GM15510 (cell line): ENCODE results near the gene KLRF1.

Experiments used
- POLR2A ChIP-seq: IDR thresholded peaks from 3 replicates; pipeline ENCODE4 v1.6.1; 2011; ENCODE audit warnings: borderline replicate concordance; ENCODE audit not compliant: insufficient read length; ENCODE audit errors: extremely low read depth

KLRF1 gene

DNA sequence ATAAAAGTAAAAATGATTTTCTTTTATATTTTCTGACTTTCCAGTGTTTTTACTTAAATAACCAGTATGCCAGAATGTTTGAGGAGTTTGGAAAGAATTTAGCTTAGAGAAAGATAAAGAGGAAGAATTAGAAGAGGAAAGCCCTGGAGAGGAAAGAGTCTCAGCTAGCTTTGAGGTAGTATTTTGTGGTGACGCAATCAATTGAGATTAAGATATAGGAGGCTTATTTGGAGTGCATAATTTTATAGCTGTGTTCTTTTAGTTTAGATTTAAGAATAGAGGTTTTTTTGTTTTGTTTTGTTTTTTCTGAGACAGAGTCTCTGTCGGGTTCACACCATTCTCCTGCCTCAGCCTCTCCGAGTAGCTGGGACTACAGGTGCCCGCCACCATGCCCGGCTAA is 23.8 kb downstream of the KLRF1 start:
- no peak for TF ChIP-seq POLR2A

DNA sequence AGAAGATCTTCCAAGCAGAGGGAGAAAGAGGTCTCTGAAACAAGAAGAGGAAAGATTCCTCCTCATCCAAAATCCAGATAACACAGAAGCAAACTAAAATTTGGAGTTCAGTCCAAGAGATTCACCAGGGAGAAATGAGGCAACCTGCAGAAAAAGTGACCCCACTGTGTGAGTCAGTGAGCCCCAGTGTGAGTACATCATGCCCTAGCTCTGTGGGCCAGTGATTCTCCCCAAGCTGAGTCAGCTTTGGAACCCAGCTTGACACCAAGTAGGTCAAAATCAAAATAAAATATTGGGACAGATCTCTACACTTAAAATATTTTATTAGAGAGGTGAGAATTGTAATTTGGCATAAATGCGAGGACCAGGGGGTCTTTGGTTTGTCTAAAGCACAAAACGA is 24.6 kb downstream of the KLRF1 start:
- TF ChIP-seq POLR2A = no peak

DNA sequence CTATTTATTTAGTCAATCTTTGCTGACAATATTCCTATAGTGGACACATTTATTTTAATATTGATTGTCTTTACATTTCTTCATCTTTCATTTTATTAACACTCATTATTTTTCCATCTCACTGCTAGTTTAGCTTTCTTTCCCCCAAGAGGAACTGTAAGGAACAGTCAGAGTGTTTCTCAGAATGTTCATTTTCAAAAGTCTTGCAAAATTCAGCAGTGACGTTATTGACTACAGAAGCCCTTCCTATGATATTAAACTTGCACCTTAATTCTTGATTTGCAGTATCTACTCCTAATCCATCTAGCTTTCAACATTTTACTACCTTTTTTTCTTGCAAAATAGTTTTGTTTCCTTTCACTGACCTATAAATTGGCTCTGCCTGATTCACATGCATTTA is 28.9 kb downstream of the KLRF1 start:
- no peak for TF ChIP-seq POLR2A

DNA sequence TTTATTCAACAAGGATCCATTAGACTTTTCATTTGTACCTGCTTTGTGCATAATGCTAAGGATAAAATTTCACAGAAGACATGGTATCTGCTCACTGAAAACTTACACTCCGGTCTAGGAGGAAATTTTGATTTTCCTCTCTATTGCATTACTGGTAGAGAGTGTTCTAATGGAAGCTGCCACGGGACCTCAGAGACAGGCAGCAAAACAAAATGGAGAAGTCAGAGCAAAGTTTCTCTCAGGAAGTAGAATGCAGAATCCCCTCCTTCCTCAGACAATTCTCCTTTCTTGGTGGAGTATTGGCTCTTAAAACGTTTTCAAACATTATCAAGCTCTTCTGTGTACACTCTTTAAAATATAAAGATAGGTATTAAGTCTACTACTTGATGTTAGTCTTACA is 29.6 kb downstream of the KLRF1 start:
- no peak for TF ChIP-seq POLR2A

DNA sequence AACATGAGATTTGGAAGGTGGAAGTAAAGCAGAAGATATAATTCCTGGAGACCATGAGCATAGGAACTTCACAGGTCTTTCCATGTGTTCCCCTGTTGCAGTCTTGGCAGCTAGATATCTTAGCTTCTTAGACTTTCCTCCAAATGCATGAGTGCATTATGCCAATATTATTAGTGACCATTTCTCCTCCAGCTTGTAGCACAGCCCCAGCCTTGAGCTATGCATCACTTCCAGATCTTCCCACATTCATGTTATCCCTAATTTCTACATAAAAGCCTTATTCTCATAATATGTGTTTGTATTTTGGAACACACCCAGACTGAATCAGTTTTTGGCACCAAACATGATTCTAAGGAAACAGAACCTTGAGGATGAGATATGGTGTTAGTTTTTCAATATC is 30.9 kb downstream of the KLRF1 start:
- no peak for TF ChIP-seq POLR2A

DNA sequence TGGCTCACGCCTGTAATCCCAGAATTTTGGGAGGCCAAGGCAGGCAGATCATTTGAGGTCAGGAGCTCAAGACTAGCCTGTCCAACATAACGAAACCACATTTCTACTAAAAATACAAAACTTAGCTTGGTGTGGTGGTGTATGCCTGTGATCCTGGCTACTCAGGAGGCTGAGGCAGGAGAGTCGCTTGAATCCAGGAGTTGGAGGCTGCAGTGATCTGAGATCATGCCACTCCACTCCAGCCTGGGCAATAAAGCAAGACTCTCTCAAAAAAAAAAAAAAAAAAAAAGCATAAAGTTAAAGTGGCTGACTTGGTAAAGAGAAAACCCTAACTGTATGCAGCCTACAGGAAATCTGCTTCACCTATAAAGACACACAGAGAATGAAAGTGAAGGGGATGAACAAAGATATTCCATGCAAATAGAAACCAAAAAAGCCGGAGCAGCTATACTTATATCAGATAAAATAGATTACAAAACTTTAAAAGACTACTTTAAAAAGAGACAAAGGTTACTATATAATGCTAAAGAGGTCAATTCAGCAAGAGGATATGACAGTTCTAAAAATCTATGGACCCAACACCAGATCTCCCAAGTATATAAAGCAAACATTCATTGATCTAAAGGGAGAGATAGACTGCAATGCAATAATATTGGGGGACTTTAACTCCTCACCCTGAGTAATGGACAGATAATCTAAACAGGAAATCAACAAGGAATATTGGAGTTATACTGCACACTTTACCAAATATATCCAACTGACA is 37.8 kb downstream of the KLRF1 start:
- TF ChIP-seq POLR2A = no peak

DNA sequence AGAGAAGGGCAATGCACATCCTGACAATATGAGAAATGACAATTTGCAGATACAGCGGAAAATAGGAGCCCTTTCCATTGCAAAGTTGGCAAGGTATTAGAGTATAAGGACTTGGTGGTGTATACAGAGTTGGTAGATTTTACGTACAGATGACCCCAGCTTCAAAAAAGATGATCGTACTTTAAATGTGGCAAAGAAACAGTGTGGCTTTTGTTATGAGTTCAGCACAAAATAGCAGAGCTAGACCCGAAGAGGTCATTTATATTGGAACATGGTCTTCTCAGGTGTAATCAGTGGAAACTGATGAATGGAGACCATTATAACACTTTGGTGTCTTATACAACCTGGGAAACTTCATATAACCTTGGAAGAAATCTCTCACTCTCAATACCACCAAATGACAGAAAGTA is 39.6 kb downstream of the KLRF1 start:
- TF ChIP-seq POLR2A = no peak

DNA sequence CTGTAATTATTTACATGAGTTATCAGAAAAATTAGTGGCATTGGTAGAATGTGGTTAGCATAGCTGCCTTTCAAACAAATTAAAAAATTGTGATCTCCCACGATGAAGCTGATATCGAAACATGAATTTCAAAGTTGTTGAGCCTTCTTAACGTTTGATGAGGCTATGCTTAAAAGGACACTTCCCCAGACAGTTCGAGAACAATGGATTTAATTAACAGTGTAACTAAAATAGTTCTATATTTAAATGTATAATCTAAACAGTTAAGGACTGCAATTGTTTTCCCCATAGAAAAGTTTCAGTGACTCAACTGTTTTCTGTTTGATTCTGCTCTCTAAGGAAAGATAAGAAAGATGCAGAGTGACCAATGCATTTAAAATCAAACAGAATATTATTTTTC is 40.2 kb downstream of the KLRF1 start:
- no peak for TF ChIP-seq POLR2A

DNA sequence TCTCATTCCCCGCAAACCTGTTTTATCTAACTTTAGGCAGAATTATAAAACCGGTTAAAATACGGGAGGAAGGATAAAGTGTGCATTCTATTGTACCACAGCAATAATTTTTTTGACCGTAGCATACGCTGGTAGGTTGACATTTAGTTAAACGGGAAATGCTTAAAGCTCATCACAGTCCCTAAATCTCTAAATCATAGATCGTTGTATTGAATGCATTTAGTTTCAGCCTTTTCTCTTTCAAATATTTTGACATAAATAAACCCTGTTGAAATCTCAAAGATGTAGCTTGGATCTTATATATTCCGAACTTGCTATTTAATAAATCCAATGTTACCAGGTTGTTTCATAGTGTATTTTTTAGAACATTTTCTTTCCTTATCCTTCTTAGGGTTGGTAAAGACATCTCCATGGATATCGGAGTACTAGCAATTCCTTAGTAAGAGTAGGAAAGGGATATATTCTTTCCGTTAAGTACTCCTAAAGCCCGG is 41.1 kb downstream of the KLRF1 start:
- TF ChIP-seq POLR2A = no peak

DNA sequence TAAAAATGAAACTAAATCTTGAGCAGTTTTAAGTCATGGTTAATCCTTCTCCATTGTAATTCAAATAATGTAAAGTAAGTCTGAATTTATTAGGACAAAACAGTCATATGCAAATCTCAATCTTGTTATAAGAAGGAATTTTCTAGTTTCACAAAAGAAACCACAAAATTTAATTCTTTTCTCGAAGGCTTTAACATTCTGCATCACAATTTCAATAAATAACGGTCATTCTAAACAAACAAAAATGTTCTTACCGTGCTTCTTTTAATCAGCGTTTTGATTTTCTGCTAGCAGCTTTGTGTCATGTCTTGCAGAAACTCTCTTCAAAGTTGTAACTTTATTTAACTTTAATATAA is 41.6 kb downstream of the KLRF1 start:
- TF ChIP-seq POLR2A = no peak

DNA sequence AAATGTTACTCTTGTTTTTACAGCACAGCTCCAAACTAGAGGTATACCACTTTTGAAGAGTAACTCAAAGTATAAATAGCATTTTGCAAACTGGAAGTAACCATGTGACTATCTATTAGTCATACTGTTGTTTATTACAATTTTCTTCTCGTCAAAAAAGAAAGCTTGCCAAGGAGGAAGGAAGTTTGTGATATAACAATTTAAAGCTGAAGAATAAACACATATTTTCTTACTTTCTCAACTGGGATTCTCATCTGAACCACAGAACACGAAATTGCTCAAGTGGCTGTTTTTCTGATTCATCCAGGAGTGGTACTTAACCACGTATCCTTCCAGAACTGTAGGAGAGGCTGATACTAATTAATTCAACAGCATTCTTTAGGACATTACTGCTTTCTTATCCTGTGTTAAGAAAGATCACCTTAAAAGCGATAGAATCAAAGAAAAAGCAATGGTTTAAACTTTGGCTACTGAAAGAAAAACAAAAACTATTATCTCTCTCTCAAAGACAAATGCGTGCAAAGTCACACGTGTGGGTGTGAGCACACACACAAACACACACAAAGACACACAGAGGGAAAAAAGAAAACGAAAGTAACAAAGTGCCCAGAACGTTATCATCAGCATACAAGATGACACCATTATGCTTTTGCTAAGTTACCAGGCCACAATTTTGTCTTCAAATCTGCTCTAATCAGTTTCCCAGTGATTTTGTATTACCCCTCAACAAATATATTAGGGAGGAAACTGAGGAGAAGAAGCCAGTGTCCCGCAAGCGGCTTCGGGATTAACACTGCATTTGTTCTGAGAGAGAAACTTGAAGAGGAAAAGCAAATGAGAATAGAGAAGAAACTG is 42.3 kb downstream of the KLRF1 start, which contains the start of gene CLEC2B:
Gene CLEC2B, minus strand, starts transcription at position 48 of the 855 bp plus-strand sequence.
- TF ChIP-seq POLR2A = no peak

DNA sequence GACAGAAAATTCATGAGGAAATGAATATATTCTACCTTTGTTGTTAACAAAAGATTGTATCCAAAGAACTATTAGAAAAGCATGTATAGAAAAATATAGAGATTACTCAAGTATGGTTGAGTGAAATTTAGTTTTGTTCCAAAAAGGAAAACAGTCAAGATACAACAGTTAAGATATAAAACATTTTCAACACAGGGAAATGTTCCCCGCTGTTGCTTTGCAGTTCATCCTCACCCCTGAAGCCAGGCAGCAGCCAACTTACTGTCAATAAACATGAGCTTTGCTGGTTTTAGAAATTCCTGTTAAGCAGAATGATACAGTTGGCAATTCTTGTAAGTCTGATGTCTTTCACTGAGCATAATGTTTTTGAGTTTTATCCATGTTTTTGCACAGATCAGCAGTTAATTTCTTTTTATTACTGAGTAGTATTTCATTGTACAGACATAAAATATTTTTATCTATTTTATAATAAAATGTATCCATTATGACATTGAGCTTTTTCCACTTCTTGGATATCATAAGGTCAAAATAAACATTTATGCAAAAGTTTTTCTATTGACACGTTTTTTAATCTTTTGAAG is 43.1 kb downstream of the KLRF1 start:
- no peak for TF ChIP-seq POLR2A

DNA sequence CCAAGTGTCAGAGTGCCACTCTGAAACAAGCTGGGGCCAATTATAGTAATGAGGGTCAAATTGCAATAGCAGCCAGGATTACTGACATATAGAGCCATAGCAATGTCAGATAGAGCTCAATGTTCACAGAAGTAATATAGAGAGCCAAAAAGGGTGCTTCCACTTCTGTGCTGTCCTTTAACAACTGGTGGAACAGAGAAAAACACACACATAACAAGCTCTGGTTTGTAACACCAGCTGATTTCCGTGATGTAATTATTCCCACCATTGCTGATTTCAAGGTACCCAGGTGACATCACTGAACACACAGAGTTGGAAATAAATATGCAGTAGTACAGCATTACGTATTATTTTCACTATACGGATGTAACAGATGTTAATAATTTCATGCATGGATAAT is 44.9 kb downstream of the KLRF1 start:
- no peak for TF ChIP-seq POLR2A

DNA sequence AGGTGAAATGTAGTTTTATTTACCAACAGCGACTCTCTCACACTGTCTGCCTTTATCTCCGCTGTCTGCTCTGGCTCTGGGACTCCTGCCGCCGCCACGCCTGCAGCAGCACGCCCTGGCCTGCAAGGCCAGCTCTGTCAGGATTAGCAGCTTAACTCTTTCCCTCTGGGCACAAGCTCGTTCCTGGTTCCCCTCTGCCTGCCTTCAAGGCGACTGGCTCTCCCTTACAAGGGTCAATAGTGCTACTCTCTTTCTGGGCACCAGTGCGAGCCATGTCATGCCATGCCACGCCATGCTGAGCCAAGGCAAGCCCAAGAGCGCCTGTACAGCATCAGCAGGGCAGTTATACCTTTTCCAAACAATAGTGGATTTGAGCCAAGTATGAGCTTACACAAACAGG is 45.5 kb downstream of the KLRF1 start:
- TF ChIP-seq POLR2A = no peak

DNA sequence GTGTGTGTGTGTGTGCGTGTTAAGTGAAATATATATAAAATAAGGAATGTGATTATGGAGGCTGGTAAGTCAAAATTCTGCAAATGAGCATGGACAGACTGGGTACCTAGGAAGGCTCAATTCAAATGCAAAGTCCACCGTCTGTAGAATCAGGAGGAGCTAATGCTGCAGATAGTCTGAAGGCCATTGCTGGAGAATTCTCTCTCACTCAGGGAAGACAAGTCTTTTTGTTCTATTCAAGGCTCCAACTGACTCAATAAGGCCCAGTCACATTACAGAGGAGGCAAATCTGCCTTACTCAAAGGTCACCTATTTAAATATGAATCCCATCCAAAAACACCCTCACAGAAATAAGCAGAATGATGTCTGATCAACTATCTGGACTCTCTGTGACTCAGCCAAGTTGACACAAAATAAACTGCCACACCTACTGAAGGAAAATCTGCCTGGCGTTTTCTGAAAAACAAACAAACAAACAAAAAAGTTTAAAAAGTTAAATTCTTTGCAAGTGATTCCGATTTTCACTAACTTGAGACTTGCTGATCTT is 53.3 kb downstream of the KLRF1 start:
- no peak for TF ChIP-seq POLR2A

DNA sequence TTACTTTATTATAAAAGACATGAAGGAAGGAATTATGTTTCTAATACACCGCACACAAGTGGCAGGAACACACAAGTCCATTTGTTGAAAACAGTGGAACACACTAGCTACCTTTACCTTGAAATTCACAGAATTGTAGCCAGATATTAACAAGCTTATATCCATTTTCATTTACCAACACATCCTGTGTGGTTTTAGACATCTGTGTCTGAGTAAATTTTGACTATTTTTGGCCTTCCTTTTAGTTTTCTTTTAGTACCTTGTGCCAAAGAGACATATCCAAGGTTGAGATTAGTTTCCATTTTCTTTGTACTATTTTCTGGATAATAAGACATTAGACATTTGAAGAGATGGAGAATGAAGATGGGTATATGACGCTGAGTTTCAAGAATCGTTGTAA is 54.0 kb downstream of the KLRF1 start, which contains the start of gene KLRF2:
Gene KLRF2, plus strand, starts transcription at position 244 of the 400 bp plus-strand sequence. Its CDS starts 107 bp downstream, at position 351.
- no peak for TF ChIP-seq POLR2A

DNA sequence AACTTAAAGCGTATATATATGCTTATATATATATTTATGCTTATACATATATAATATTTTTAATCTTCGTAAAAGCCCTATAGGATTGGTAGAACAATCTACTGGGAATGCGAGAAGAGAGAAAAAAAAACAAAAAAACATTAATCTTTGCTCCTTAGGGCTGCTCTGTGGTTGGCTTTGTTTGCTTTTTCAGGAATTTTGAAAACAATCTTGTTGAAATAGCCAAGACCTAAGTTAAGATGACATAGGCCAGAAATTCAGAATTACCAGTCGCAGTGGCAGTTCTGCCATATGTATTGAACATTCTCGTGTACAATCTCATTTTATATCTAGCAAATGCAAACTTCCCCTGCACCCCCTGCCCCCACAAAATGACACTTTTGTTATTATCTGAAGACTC is 54.7 kb downstream of the KLRF1 start:
- no peak for TF ChIP-seq POLR2A
